HCT116 (cell line): Measurements from ENCODE around the gene SAMD7.

ENCODE experiments used
- CBX3 ChIP-seq: IDR thresholded peaks from 2 replicates; pipeline ENCODE4 v1.6.1; 2012; ENCODE audit warnings: low read depth
- CEBPB ChIP-seq: IDR thresholded peaks from 2 replicates; pipeline ENCODE4 v1.6.1; 2012; ENCODE audit warnings: low read depth
- ELF1 ChIP-seq: IDR thresholded peaks from 2 replicates; pipeline ENCODE4 v1.6.1; 2012; ENCODE audit warnings: low read depth, borderline replicate concordance
- EZH2 ChIP-seq: fragments of 200-600 bp; sonication (generic); IDR thresholded peaks from 2 replicates; pipeline ENCODE4 v1.6.1; 2017; ENCODE audit warnings: antibody characterized with exemption, mixed run types
- EZH2phosphoT487 ChIP-seq: fragments of 200-600 bp; IDR thresholded peaks from 2 replicates; pipeline ENCODE4 v1.6.1; 2018; ENCODE audit warnings: antibody characterized with exemption, borderline replicate concordance
- POLR2A ChIP-seq: IDR thresholded peaks from 2 replicates; pipeline ENCODE4 v1.7.0; 2011; ENCODE audit warnings: borderline replicate concordance; ENCODE audit not compliant: insufficient read depth, insufficient read length; ENCODE audit errors: extremely low read depth
- POLR2AphosphoS5 ChIP-seq: IDR thresholded peaks from 2 replicates; pipeline ENCODE4 v1.6.1; 2011; ENCODE audit warnings: mild to moderate bottlenecking, low read depth, low read length, moderate library complexity
- RAD21 ChIP-seq: IDR thresholded peaks from 2 replicates; pipeline ENCODE4 v1.6.1; 2012; ENCODE audit warnings: low read depth, mild to moderate bottlenecking
- YY1 ChIP-seq: IDR thresholded peaks from 2 replicates; pipeline ENCODE4 v1.6.1; 2011; ENCODE audit warnings: low read length, low read depth, moderate library complexity, mild to moderate bottlenecking; ENCODE audit not compliant: insufficient replicate concordance; ENCODE audit errors: extremely low read depth
- ZFX ChIP-seq: fragments of 450-650 bp; IDR thresholded peaks from 2 replicates; pipeline ENCODE4 v1.6.1; 2017
- ZNF274 ChIP-seq: fragments of 200-500 bp; sonication (Bioruptor generic); IDR thresholded peaks from 2 replicates; pipeline ENCODE4 v1.6.1; 2014; ENCODE audit warnings: mild to moderate bottlenecking, low read depth, low read length, inconsistent platforms
- TF ChIP-seq, protein P1 (sequence below), 3 experiments: fragments of 200-600 bp in 1 of 3; sonication (generic) in 1 of 3; IDR thresholded peaks in 2 of 3; conservative IDR thresholded peaks in 1 of 3; 2 replicates each; pipeline ENCODE4 v1.5.1; 2012 to 2017; ENCODE audit warnings: low read depth in 2 of 3, low read length in 2 of 3, antibody characterized with exemption in 1 of 3, borderline replicate concordance in 1 of 3, control low read depth in 1 of 3, mild to moderate bottlenecking in 1 of 3, mixed read lengths in 1 of 3, mixed run types in 1 of 3, moderate library complexity in 1 of 3; ENCODE audit not compliant: insufficient read depth in 1 of 3

DNA sequence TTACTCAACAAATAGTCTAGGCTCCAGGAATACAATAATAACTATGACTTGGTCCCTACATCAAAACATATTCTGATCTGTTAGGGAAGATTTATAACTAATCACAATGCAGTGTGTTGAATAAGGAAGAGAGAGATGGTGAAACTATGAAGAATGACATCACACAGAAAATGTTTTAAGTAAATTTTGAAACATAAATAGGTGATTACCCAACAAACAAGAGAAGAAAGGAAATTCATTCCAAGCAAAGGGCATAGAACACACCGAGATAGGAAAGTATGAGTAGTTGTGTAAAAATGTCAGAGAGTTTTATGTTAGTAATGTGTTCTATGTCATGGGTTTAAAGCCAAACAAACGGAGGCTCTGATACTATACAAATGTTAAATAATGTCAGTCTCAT lies 68.7 kb downstream of the SAMD7 start:
- TF ChIP-seq ZFX (no peak), EZH2 (no peak), POLR2A (no peak), POLR2AphosphoS5 (no peak), EZH2phosphoT487 (no peak), CBX3 (no peak), RAD21 (no peak), CEBPB (no peak), ELF1 (no peak), YY1 (no peak), ZNF274 (no peak)
- TF ChIP-seq, protein P1, sequence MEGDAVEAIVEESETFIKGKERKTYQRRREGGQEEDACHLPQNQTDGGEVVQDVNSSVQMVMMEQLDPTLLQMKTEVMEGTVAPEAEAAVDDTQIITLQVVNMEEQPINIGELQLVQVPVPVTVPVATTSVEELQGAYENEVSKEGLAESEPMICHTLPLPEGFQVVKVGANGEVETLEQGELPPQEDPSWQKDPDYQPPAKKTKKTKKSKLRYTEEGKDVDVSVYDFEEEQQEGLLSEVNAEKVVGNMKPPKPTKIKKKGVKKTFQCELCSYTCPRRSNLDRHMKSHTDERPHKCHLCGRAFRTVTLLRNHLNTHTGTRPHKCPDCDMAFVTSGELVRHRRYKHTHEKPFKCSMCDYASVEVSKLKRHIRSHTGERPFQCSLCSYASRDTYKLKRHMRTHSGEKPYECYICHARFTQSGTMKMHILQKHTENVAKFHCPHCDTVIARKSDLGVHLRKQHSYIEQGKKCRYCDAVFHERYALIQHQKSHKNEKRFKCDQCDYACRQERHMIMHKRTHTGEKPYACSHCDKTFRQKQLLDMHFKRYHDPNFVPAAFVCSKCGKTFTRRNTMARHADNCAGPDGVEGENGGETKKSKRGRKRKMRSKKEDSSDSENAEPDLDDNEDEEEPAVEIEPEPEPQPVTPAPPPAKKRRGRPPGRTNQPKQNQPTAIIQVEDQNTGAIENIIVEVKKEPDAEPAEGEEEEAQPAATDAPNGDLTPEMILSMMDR (IDR thresholded peaks at IDR 0.05 in 2 of 3, conservative IDR thresholded peaks at IDR 0.05 in 1 of 3; ENCODE audit: borderline replicate concordance in 1 of 3, insufficient read depth in 1 of 3, low read depth in 2 of 3, low read length in 2 of 3): no peak
